Measurements from ENCODE around the gene GAL3ST2. TPM values are rescaled to one million over a fixed set of nuclear protein-coding genes. Genes with fewer than 3 reads are reported as not detected.

The GAL3ST2 gene
- total RNA-seq, 4 donors from 2014 or later = 0.80 to 3.3 TPM; not detected in 2

DNA sequence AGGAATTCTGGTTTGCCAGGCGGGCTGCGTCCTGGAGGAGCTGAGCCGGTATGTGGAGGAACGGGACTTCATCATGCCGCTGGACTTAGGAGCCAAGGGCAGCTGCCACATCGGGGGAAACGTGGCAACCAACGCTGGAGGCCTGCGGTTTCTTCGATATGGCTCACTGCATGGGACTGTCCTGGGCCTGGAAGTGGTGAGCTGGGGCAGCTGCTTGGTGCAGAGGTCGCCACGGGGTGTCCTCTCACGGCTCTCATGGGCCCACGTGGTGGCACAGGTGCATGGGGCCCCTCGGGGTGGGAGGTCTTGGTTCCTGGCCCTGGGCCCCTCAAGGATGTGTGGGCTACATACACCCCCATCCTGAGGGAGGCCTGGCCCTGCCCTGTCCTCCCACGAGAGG lies 33.0 kb upstream of the GAL3ST2 start:
- peaks cover 0 to 48% (median 0%) of the 10 kb centered on the region in 3 donors for H3K36me3 ChIP-seq
- no peak for TF ChIP-seq POLR2A (IDR thresholded peaks at IDR 0.05)
- TF ChIP-seq, protein P1, sequence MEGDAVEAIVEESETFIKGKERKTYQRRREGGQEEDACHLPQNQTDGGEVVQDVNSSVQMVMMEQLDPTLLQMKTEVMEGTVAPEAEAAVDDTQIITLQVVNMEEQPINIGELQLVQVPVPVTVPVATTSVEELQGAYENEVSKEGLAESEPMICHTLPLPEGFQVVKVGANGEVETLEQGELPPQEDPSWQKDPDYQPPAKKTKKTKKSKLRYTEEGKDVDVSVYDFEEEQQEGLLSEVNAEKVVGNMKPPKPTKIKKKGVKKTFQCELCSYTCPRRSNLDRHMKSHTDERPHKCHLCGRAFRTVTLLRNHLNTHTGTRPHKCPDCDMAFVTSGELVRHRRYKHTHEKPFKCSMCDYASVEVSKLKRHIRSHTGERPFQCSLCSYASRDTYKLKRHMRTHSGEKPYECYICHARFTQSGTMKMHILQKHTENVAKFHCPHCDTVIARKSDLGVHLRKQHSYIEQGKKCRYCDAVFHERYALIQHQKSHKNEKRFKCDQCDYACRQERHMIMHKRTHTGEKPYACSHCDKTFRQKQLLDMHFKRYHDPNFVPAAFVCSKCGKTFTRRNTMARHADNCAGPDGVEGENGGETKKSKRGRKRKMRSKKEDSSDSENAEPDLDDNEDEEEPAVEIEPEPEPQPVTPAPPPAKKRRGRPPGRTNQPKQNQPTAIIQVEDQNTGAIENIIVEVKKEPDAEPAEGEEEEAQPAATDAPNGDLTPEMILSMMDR (IDR thresholded peaks at IDR 0.05) = no peak
- no peak overlapping the region for H3K4me3 ChIP-seq
- no peaks in the 10 kb centered on the region for H3K27me3 ChIP-seq
- no peaks in the 10 kb centered on the region for H3K4me1 ChIP-seq
- H3K27ac ChIP-seq = no peak overlapping the region
- no peak for DNase-seq
- H3K9me3 ChIP-seq = no peaks in the 10 kb centered on the region

DNA sequence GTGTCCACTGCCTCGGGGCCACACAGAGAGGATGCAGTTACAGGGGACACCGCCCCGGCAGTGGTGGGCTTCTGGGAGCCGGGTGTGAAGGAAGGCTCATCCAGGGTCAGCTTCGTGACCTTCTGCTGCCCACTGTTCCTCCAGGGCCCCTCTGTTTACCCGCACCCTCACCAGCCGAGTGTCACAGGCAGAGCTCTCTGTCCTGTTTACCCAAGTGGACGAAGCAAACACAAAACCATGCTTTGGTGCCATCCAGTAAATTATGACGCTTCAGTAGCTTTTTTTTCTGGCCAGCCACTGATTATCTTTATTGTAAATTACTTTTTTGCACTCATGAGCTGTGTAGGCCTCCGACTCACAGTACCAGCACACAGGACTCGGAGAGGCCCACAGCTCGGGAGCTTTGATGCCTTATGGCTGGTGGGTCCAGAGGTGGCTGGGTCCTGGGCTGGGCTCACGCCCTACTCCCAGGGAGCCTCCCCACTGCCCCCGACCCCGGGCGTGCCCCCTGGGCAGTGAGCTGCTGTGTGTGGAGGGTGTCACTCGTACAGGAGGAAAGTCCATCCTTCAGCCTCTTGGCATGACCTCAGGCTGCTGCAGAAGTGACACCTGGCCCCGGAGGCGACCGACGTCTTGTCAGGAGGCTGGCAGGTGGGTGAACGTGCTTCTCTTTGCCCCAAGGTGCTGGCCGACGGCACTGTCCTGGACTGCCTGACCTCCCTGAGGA lies 32.4 kb upstream of the GAL3ST2 start:
- no peak for DNase-seq
- Histone ChIP-seq H3K36me3 (peaks cover 0 to 51% (median 0%) of the 10 kb centered on the region in 3 donors), H3K27me3 (no peaks in the 10 kb centered on the region), H3K4me1 (no peaks in the 10 kb centered on the region), H3K4me3 (no peak overlapping the region), H3K27ac (no peak overlapping the region), H3K9me3 (no peaks in the 10 kb centered on the region)
- TF ChIP-seq POLR2A (IDR thresholded peaks at IDR 0.05) = no peak
- TF ChIP-seq, protein P1 (IDR thresholded peaks at IDR 0.05) = no peak

DNA sequence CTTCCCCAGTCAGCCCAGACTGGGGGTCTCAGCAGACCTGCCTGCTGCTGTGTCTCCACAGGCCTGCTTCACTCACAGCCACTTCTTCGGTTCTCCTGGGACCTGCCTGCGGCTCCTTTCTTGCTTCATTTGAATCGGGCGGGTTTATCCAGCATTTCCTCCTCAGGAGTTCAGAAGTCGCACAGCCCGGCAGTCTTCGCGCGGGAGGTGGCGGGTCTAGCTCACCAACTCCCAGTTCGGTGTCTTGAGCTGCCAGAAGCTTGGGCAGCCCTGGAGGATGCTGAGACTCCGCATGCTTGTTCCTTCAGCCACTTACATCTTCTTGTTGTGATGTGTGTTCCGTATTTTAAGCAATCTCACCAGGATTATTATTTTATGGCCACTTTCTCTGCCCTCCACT lies 31.3 kb upstream of the GAL3ST2 start:
- Histone ChIP-seq H3K36me3 (peaks cover 0 to 52% (median 0%) of the 10 kb centered on the region in 3 donors), H3K9me3 (no peaks in the 10 kb centered on the region), H3K4me1 (no peaks in the 10 kb centered on the region), H3K27ac (no peak overlapping the region), H3K27me3 (no peaks in the 10 kb centered on the region), H3K4me3 (no peak overlapping the region)
- no peak for DNase-seq
- TF ChIP-seq POLR2A (IDR thresholded peaks at IDR 0.05) = no peak
- TF ChIP-seq, protein P1 (IDR thresholded peaks at IDR 0.05) = no peak

DNA sequence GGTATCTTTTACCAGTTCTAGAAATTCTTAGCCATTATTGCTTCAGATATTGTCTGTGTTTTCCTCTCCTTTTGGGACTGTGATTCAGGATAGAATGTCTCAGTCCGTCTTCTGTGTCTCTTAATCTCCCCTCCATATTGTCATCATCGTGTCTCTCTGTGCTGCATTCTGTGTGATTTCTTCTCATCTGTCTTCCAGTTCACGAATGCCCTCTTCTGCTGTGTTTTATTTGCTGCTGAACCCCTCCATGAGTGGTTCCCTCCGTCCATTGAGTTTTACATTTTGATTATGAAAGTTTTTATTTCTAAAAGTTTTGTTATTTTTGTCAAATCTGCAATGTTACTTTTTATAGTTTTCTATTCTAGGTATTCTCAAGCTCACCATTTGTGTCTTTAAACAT lies 30.5 kb upstream of the GAL3ST2 start:
- Histone ChIP-seq H3K36me3 (peaks cover 0 to 52% (median 0%) of the 10 kb centered on the region in 3 donors), H3K4me3 (no peak overlapping the region), H3K4me1 (no peaks in the 10 kb centered on the region), H3K27me3 (no peaks in the 10 kb centered on the region), H3K27ac (no peak overlapping the region), H3K9me3 (no peaks in the 10 kb centered on the region)
- TF ChIP-seq, protein P1 (IDR thresholded peaks at IDR 0.05) = no peak
- no peak for TF ChIP-seq POLR2A (IDR thresholded peaks at IDR 0.05)
- DNase-seq = no peak

DNA sequence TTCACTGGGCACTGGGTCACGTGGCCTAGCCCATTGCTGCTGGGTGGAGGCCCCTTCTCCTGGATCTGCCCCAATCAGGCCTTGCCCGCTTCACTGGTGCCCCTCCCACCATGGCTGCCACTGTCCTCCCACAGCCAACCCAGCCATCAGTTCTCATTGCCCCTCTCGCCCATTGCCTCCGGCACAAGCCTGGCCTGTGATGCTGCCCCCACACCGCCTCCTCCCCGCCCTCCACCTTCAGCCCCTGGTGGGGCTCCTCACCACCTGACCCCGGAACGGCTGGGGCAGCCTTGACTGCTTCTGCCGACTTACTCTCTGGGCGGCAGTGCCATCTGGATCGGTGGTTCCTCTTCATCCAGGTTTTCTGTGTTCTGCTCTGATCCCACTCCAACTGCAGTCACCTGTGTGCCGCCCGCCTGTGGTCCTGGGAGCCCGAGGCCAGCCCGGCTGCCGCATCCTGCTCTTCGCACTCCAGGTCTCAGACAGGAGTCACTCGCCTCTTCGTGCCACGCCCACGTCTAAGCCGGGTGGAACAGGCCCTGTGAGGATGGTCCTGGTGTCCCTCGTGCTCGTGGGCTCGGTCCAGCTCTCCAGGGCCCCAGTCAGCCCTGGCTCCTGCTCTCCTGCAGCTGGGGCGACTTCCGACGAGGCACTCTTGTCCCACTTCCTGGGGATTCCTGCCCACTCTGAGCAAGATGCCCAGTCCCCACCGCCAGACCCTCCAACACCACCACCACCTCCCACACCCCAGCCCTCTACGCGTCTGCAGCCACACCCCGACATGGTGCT lies 28.0 kb upstream of the GAL3ST2 start:
- Histone ChIP-seq H3K4me3 (no peak overlapping the region), H3K36me3 (peaks cover 0 to 37% (median 0%) of the 10 kb centered on the region in 3 donors), H3K27ac (no peak overlapping the region), H3K27me3 (no peaks in the 10 kb centered on the region), H3K9me3 (no peaks in the 10 kb centered on the region), H3K4me1 (no peaks in the 10 kb centered on the region)
- TF ChIP-seq, protein P1 (IDR thresholded peaks at IDR 0.05) = no peak
- no peak for TF ChIP-seq POLR2A (IDR thresholded peaks at IDR 0.05)
- no peak for DNase-seq

Measured in Peyer's patch (tissue), 4 donors.